ENCODE data around the gene CENPT. TPM values are rescaled to one million over a fixed set of nuclear protein-coding genes. Genes with fewer than 3 reads are reported as not detected.
A peak's percentile ranks its signal among the peaks of the same experiment; 100 is the strongest.

Gene CENPT
- polyA plus RNA-seq, 1 experiment: 42.4 TPM

- CTCF ChIA-PET: interaction anchor here (0.6 to 8.4 kb wide), 26 partner anchors 8 to 363 kb away, joined by 3 to 155 read pairs (median 9); partner anchors contain the start of genes CTRL, DDX28, DUS2 and EDC4
- H3K27me3 ChIP-seq (ENCODE audit: control insufficient read depth, insufficient read depth, low read length): no peaks in the 10 kb centered on the region
- TF ChIP-seq CTCF (IDR thresholded peaks at IDR 0.05; ENCODE audit: insufficient read depth, low read depth, low read length): no peak
- H3K36me3 ChIP-seq (ENCODE audit: control insufficient read depth, insufficient read depth, low read length): peaks cover 45% of the 10 kb centered on the region
- POLR2A ChIA-PET: interaction anchor here (0.6 kb wide), 1 partner anchor 252 kb away, joined by 3 read pairs; no protein-coding TSS in a partner anchor
- peak; percentile 39 for DNase-seq (ENCODE audit: low read depth)
- H3K4me3 ChIP-seq (ENCODE audit: low read depth, low read length): no peak within 1 kb of the TSS
Observed at GRCh38 chr16:67884684-67885083, 37.2 kb upstream of the CENPT start, which contains the start of gene NRN1L. TSS of gene NRN1L (plus strand) at chr16:67884885. CDS start at chr16:67884904, 19 bp downstream.

GRCh38 chr16:67883872-67884261, 36.4 kb upstream of the CENPT start:
- no peak for DNase-seq (ENCODE audit: low read depth)

GRCh38 chr16:67883146-67883871, 35.8 kb upstream of the CENPT start:
- DNase-seq (ENCODE audit: low read depth): no peak
- ChIA-PET POLR2A (interaction anchor here (0.6 kb wide), 1 partner anchor 31 kb away, joined by 3 read pairs; no protein-coding TSS in a partner anchor), CTCF (interaction anchor here (0.6 to 8.4 kb wide), 39 partner anchors 9 to 388 kb away, joined by 3 to 155 read pairs (median 5); partner anchors contain the start of genes CTRL, DDX28, DUS2 and EDC4)
- TF ChIP-seq CTCF (IDR thresholded peaks at IDR 0.05; ENCODE audit: insufficient read depth, low read depth, low read length): no peak
- Histone ChIP-seq H3K27me3 (ENCODE audit: control insufficient read depth, insufficient read depth, low read length) (no peaks in the 10 kb centered on the region), H3K36me3 (ENCODE audit: control insufficient read depth, insufficient read depth, low read length) (peaks cover 58% of the 10 kb centered on the region), H3K4me3 (ENCODE audit: low read depth, low read length) (no peak overlapping the region)

More at GRCh38 chr16:67883872-67884261, 36.4 kb upstream of the CENPT start:
- no peaks in the 10 kb centered on the region for H3K27me3 ChIP-seq (ENCODE audit: control insufficient read depth, insufficient read depth, low read length)
- H3K4me3 ChIP-seq (ENCODE audit: low read depth, low read length): no peak overlapping the region
- peak; percentile 90 for TF ChIP-seq CTCF (IDR thresholded peaks at IDR 0.05; ENCODE audit: insufficient read depth, low read depth, low read length)
- peaks cover 53% of the 10 kb centered on the region for H3K36me3 ChIP-seq (ENCODE audit: control insufficient read depth, insufficient read depth, low read length)
- ChIA-PET CTCF (interaction anchor here (0.6 to 8.4 kb wide), 37 partner anchors 9 to 362 kb away, joined by 3 to 155 read pairs (median 6); partner anchors contain the start of genes CTRL, DDX28, DUS2 and EDC4), POLR2A (interaction anchor here (0.6 kb wide), 1 partner anchor 30 kb away, joined by 3 read pairs; no protein-coding TSS in a partner anchor)

- Histone ChIP-seq H3K36me3 (ENCODE audit: control insufficient read depth, insufficient read depth, low read length) (peaks cover 66% of the 10 kb centered on the region), H3K4me3 (ENCODE audit: low read depth, low read length) (no peak overlapping the region), H3K27me3 (ENCODE audit: control insufficient read depth, insufficient read depth, low read length) (no peaks in the 10 kb centered on the region)
- DNase-seq (ENCODE audit: low read depth): no peak
- TF ChIP-seq CTCF (IDR thresholded peaks at IDR 0.05; ENCODE audit: insufficient read depth, low read depth, low read length): no peak
- ChIA-PET POLR2A (no interaction called here), CTCF (interaction anchor here (0.6 to 8.4 kb wide), 23 partner anchors 8 to 387 kb away, joined by 3 to 155 read pairs (median 4); partner anchors contain the start of genes CTRL, DDX28, DUS2 and EDC4)
Observed at GRCh38 chr16:67882374-67883145, 35.1 kb upstream of the CENPT start.

All from BJ (cell line).